Measurements from ENCODE around the gene SEC14L5. TPM values are rescaled to one million over a fixed set of nuclear protein-coding genes. Genes with fewer than 3 reads are reported as not detected.

The SEC14L5 gene
- total RNA-seq, 4 donors from 2014 or later = 0.32 to 6.2 (median 0.53) TPM

DNA sequence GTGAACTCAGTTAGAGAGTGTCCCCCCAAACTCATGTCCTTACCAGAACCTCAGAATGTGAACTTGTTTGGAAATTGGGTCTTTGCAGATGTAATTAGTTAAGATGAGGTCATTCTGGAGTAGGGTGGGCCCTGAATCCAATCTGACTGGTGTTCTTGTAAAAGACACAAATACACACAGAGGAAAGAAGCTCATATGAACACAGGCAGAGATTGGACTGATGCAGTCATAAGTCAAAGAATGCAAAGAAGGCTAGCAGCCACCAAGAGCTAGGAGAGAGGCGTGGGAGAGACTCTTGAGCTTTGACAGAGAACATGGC lies 77.7 kb downstream of the SEC14L5 start:
- H3K36me3 ChIP-seq = no peaks in the 10 kb centered on the region
- no peaks in the 10 kb centered on the region for H3K9me3 ChIP-seq
- in situ Hi-C loops (cut with MboI; ENCODE audit: low pct_ligation_motif_present in 1 of 4, low pct_unique_long_range_greater_than_20kb in 1 of 4, low sequenced_read_pairs in 3 of 4) = no loop called here
- no peak for DNase-seq
- intact Hi-C loops (cut with DNase I; ENCODE audit: low total_unique reads) = no loop called here
- WGBS, 2 donors (ENCODE audit: low coverage in 1 of 2) = 76 to 83% methylated on average over 1 of the region's 1 CpG
- no peaks in the 10 kb centered on the region for H3K27me3 ChIP-seq
- H3K27ac ChIP-seq = no peak overlapping the region
- no peak overlapping the region for H3K4me3 ChIP-seq
- TF ChIP-seq, protein P1, sequence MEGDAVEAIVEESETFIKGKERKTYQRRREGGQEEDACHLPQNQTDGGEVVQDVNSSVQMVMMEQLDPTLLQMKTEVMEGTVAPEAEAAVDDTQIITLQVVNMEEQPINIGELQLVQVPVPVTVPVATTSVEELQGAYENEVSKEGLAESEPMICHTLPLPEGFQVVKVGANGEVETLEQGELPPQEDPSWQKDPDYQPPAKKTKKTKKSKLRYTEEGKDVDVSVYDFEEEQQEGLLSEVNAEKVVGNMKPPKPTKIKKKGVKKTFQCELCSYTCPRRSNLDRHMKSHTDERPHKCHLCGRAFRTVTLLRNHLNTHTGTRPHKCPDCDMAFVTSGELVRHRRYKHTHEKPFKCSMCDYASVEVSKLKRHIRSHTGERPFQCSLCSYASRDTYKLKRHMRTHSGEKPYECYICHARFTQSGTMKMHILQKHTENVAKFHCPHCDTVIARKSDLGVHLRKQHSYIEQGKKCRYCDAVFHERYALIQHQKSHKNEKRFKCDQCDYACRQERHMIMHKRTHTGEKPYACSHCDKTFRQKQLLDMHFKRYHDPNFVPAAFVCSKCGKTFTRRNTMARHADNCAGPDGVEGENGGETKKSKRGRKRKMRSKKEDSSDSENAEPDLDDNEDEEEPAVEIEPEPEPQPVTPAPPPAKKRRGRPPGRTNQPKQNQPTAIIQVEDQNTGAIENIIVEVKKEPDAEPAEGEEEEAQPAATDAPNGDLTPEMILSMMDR (IDR thresholded peaks at IDR 0.05) = no peak
- no peak for TF ChIP-seq EP300 (IDR thresholded peaks at IDR 0.05; ENCODE audit: low read depth)
- TF ChIP-seq POLR2AphosphoS5 (IDR thresholded peaks at IDR 0.05) = no peak
- TF ChIP-seq POLR2A (IDR thresholded peaks at IDR 0.05) = no peak
- H3K4me1 ChIP-seq = peaks cover 16 to 23% (median 19%) of the 10 kb centered on the region in 4 donors

DNA sequence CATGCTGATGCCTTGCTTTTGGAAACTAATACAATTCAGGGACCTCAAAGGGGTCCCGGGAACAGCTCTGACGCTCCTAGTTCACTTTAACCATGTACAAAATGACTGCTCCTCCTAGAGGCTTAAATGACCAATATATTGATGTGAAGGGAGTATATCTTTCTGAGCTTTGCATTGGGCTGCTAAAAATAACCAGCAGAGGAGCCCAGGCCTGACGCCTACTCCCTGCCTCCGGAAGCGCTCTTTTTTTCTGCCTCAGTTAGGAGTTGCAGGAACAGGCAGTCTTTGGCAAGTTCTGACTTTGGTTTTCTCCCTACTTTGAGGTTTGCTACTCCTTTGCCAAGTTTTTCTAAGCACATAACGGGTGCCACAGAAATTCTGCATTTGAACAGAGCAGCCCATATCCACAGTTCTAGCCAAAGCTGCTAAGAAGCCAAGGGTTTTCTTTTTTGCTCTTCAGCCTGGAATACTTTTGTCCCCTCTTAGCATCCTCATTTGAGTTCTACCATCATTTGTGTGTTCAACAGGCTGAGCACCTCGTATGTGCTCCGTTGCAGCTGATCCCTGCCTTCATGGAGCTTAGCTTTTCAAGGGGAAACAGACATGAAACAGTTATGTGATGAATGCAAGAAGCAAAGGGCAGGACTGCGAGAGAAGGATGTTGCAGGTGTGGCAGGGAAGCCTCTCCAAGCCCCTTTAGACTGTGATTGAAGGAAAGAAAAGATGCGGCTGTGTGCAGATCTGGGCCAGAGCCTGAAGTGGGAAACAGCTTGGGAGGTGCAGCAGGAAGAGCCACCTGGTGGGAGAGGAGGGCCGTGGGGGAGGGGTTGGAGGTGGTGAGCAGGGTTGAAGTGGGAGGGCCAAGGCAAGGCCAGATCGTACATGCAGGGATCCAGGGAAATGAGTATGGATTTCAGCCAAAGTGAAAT lies 78.4 kb downstream of the SEC14L5 start:
- intact Hi-C loops (cut with DNase I; ENCODE audit: low total_unique reads) = no loop called here
- Histone ChIP-seq H3K9me3 (no peaks in the 10 kb centered on the region), H3K36me3 (no peaks in the 10 kb centered on the region), H3K27ac (no peak overlapping the region), H3K4me3 (no peak overlapping the region), H3K4me1 (peaks cover 16 to 23% (median 19%) of the 10 kb centered on the region in 4 donors), H3K27me3 (no peaks in the 10 kb centered on the region)
- 55 to 59% methylated on average over 6 to 12 of the region's 12 CpGs for whole genome bisulfite sequencing, 2 donors (ENCODE audit: low coverage in 1 of 2)
- in situ Hi-C loops (cut with MboI; ENCODE audit: low pct_ligation_motif_present in 1 of 4, low pct_unique_long_range_greater_than_20kb in 1 of 4, low sequenced_read_pairs in 3 of 4) = no loop called here
- no peak for DNase-seq
- TF ChIP-seq EP300 (IDR thresholded peaks at IDR 0.05; ENCODE audit: low read depth) (no peak), POLR2AphosphoS5 (IDR thresholded peaks at IDR 0.05) (no peak), POLR2A (IDR thresholded peaks at IDR 0.05) (no peak)
- TF ChIP-seq, protein P1 (IDR thresholded peaks at IDR 0.05) = no peak

DNA sequence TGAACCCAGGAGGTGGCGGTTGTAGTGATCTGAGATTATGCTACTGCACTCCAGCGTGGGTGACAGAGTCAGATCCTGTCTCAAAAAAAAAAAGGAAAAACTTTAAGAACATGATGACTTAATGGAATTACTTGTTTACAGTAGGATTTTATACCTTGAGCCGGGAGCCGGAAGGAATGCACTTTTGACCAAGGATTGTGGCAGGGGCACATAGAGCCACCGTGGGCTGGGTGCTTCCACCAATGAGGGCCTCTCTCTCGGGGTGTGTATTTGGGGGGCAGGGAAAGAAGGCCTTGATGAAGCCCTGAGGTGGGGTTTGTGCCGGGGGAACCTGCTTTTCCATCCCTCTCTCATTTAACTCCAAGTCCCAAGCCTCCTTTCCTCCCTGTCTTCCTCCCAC lies 82.3 kb downstream of the SEC14L5 start:
- 44 to 80% methylated on average over 3 to 7 of the region's 7 CpGs for WGBS, 2 donors (ENCODE audit: low coverage in 1 of 2)
- no peaks in the 10 kb centered on the region for H3K4me1 ChIP-seq
- no peak overlapping the region for H3K27ac ChIP-seq
- no peaks in the 10 kb centered on the region for H3K27me3 ChIP-seq
- H3K36me3 ChIP-seq = no peaks in the 10 kb centered on the region
- H3K4me3 ChIP-seq = no peak overlapping the region
- no peaks in the 10 kb centered on the region for H3K9me3 ChIP-seq
- no peak for TF ChIP-seq EP300 (IDR thresholded peaks at IDR 0.05; ENCODE audit: low read depth)
- no peak for TF ChIP-seq POLR2AphosphoS5 (IDR thresholded peaks at IDR 0.05)
- TF ChIP-seq POLR2A (IDR thresholded peaks at IDR 0.05) = no peak
- TF ChIP-seq, protein P1 (IDR thresholded peaks at IDR 0.05) = no peak
- no peak for DNase-seq
- in situ Hi-C loops (cut with MboI; ENCODE audit: low pct_ligation_motif_present in 1 of 4, low pct_unique_long_range_greater_than_20kb in 1 of 4, low sequenced_read_pairs in 3 of 4) = no loop called here
- intact Hi-C loops (cut with DNase I; ENCODE audit: low total_unique reads) = loop anchor here (5.0 kb wide), 1 partner anchor 293 kb away; no protein-coding TSS in a partner anchor

DNA sequence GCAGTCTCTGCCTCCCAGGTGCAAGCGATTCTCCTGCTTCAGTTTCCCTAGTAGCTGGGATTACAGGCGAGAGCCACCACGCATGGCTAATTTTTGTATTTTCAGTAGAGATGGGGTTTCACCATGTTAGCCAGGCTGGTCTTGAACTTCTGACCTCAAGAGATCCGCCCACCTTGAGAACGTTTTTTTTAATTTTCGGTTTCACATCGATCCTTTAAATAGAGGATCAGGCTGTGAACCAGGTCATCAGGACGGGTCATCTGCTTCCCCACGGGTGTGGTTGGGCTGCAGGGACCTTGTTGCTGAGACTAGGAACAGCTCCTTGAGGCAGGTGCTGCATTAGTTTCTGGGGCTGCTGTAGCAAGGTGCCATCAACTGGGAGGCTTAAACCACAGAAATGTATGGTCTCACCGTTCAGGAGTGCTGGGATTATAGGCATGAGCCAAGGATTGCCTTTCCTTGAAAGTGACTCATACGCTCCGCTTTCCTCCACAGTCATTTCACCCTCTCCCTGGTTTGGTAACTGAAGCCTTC lies 83.5 kb downstream of the SEC14L5 start:
- no peak for DNase-seq
- H3K27me3 ChIP-seq = no peaks in the 10 kb centered on the region
- TF ChIP-seq, protein P1 (IDR thresholded peaks at IDR 0.05) = no peak
- TF ChIP-seq POLR2AphosphoS5 (IDR thresholded peaks at IDR 0.05) = no peak
- TF ChIP-seq POLR2A (IDR thresholded peaks at IDR 0.05) = no peak
- TF ChIP-seq EP300 (IDR thresholded peaks at IDR 0.05; ENCODE audit: low read depth) = no peak
- no peaks in the 10 kb centered on the region for H3K36me3 ChIP-seq
- no peak overlapping the region for H3K27ac ChIP-seq
- H3K4me3 ChIP-seq = no peak overlapping the region
- in situ Hi-C loops (cut with MboI; ENCODE audit: low pct_ligation_motif_present in 1 of 4, low pct_unique_long_range_greater_than_20kb in 1 of 4, low sequenced_read_pairs in 3 of 4) = no loop called here
- 68 to 71% methylated on average over 6 to 12 of the region's 12 CpGs for WGBS, 2 donors (ENCODE audit: low coverage in 1 of 2)
- no peaks in the 10 kb centered on the region for H3K4me1 ChIP-seq
- intact Hi-C loops (cut with DNase I; ENCODE audit: low total_unique reads) = loop anchor here (5.0 kb wide), 1 partner anchor 294 kb away; no protein-coding TSS in a partner anchor
- H3K9me3 ChIP-seq = no peaks in the 10 kb centered on the region
